ENCODE measurements around the gene CARD11. TPM values are rescaled to one million over a fixed set of nuclear protein-coding genes. Genes with fewer than 3 reads are reported as not detected.
"Not testable (repeated sequence)": the region's sequence is repeated elsewhere in the genome, so short reads cannot be mapped to it uniquely, and the experiment has no call there.

CARD11 gene
- total RNA-seq, 1 donor from 2014 or later: 0.16 TPM

- H3K36me3 ChIP-seq: no peaks in the 10 kb centered on the region
- no peak for TF ChIP-seq CTCF (IDR thresholded peaks at IDR 0.05; ENCODE audit: borderline replicate concordance)
- peaks cover 21% of the 10 kb centered on the region for H3K9me3 ChIP-seq (replicated peaks)
- no peaks in the 10 kb centered on the region for H3K4me1 ChIP-seq
- H3K4me3 ChIP-seq: no peak overlapping the region
- no peak for DNase-seq
- no peak overlapping the region for H3K27ac ChIP-seq (replicated peaks)
- peaks cover 48% of the 10 kb centered on the region for H3K27me3 ChIP-seq (ENCODE audit: low read depth)
- intact Hi-C loops (cut with micrococcal nuclease): no loop called here
Measured at GRCh38 chr7:3028758-3029093, 14.9 kb downstream of the CARD11 start.

- Histone ChIP-seq H3K9me3 (replicated peaks) (peaks cover 21% of the 10 kb centered on the region), H3K27ac (replicated peaks) (no peak overlapping the region), H3K36me3 (no peaks in the 10 kb centered on the region), H3K4me3 (no peak overlapping the region), H3K4me1 (no peaks in the 10 kb centered on the region), H3K27me3 (ENCODE audit: low read depth) (peaks cover 48% of the 10 kb centered on the region)
- intact Hi-C loops (cut with micrococcal nuclease): no loop called here
- no peak for TF ChIP-seq CTCF (IDR thresholded peaks at IDR 0.05; ENCODE audit: borderline replicate concordance)
- no peak for DNase-seq
Measured at GRCh38 chr7:3028071-3028757, 15.5 kb downstream of the CARD11 start.

- Histone ChIP-seq H3K4me1 (no peaks in the 10 kb centered on the region), H3K27ac (replicated peaks) (no peak overlapping the region), H3K27me3 (ENCODE audit: low read depth) (peaks cover 48% of the 10 kb centered on the region), H3K9me3 (replicated peaks) (peaks cover 21% of the 10 kb centered on the region), H3K36me3 (no peaks in the 10 kb centered on the region), H3K4me3 (no peak overlapping the region)
- no peak for TF ChIP-seq CTCF (IDR thresholded peaks at IDR 0.05; ENCODE audit: borderline replicate concordance)
- intact Hi-C loops (cut with micrococcal nuclease): no loop called here
- DNase-seq: no peak
Measured at GRCh38 chr7:3027005-3027845, 16.4 kb downstream of the CARD11 start.

- no peak overlapping the region for H3K27ac ChIP-seq (replicated peaks)
- H3K27me3 ChIP-seq (ENCODE audit: low read depth): peaks cover 38% of the 10 kb centered on the region
- TF ChIP-seq CTCF (IDR thresholded peaks at IDR 0.05; ENCODE audit: borderline replicate concordance): no peak
- no peaks in the 10 kb centered on the region for H3K36me3 ChIP-seq
- H3K4me3 ChIP-seq: no peak overlapping the region
- no peak for DNase-seq
- H3K4me1 ChIP-seq: no peaks in the 10 kb centered on the region
- H3K9me3 ChIP-seq (replicated peaks): peaks cover 37% of the 10 kb centered on the region
- intact Hi-C loops (cut with micrococcal nuclease): no loop called here
Measured at GRCh38 chr7:3025616-3026015, 18.1 kb downstream of the CARD11 start.

GRCh38 chr7:3021825-3022224 is 21.8 kb downstream of the CARD11 start:
- DNase-seq: no peak
- TF ChIP-seq CTCF (IDR thresholded peaks at IDR 0.05; ENCODE audit: borderline replicate concordance): no peak
- H3K27me3 ChIP-seq (ENCODE audit: low read depth): peaks cover 15% of the 10 kb centered on the region
- H3K9me3 ChIP-seq (replicated peaks): peaks cover 52% of the 10 kb centered on the region
- H3K36me3 ChIP-seq: no peaks in the 10 kb centered on the region
- no peak overlapping the region for H3K4me3 ChIP-seq
- intact Hi-C loops (cut with micrococcal nuclease): no loop called here
- H3K27ac ChIP-seq (replicated peaks): no peak overlapping the region
- no peaks in the 10 kb centered on the region for H3K4me1 ChIP-seq

GRCh38 chr7:3021224-3021623 is 22.4 kb downstream of the CARD11 start:
- intact Hi-C loops (cut with micrococcal nuclease); H3K4me1 ChIP-seq; H3K36me3 ChIP-seq; H3K4me3 ChIP-seq; H3K27me3 ChIP-seq (ENCODE audit: low read depth); H3K27ac ChIP-seq (replicated peaks); DNase-seq: not testable (repeated sequence)
- peaks cover 47% of the 10 kb centered on the region for H3K9me3 ChIP-seq (replicated peaks)

All from left ventricle myocardium inferior (tissue), 1 donor.